HCT116 (cell line): ENCODE results near the gene SORCS2.

ENCODE experiments used
- POLR2A ChIP-seq: IDR thresholded peaks from 2 replicates; pipeline ENCODE4 v1.7.0; 2011; ENCODE audit warnings: borderline replicate concordance; ENCODE audit not compliant: insufficient read depth, insufficient read length; ENCODE audit errors: extremely low read depth
- YY1 ChIP-seq: IDR thresholded peaks from 2 replicates; pipeline ENCODE4 v1.6.1; 2011; ENCODE audit warnings: low read length, low read depth, moderate library complexity, mild to moderate bottlenecking; ENCODE audit not compliant: insufficient replicate concordance; ENCODE audit errors: extremely low read depth
- TF ChIP-seq, protein P1 (sequence below), 3 experiments: fragments of 200-600 bp in 1 of 3; sonication (generic) in 1 of 3; IDR thresholded peaks in 2 of 3; conservative IDR thresholded peaks in 1 of 3; 2 replicates each; pipeline ENCODE4 v1.5.1; 2012 to 2017; ENCODE audit warnings: low read depth in 2 of 3, low read length in 2 of 3, antibody characterized with exemption in 1 of 3, borderline replicate concordance in 1 of 3, control low read depth in 1 of 3, mild to moderate bottlenecking in 1 of 3, mixed read lengths in 1 of 3, mixed run types in 1 of 3, moderate library complexity in 1 of 3; ENCODE audit not compliant: insufficient read depth in 1 of 3

DNA sequence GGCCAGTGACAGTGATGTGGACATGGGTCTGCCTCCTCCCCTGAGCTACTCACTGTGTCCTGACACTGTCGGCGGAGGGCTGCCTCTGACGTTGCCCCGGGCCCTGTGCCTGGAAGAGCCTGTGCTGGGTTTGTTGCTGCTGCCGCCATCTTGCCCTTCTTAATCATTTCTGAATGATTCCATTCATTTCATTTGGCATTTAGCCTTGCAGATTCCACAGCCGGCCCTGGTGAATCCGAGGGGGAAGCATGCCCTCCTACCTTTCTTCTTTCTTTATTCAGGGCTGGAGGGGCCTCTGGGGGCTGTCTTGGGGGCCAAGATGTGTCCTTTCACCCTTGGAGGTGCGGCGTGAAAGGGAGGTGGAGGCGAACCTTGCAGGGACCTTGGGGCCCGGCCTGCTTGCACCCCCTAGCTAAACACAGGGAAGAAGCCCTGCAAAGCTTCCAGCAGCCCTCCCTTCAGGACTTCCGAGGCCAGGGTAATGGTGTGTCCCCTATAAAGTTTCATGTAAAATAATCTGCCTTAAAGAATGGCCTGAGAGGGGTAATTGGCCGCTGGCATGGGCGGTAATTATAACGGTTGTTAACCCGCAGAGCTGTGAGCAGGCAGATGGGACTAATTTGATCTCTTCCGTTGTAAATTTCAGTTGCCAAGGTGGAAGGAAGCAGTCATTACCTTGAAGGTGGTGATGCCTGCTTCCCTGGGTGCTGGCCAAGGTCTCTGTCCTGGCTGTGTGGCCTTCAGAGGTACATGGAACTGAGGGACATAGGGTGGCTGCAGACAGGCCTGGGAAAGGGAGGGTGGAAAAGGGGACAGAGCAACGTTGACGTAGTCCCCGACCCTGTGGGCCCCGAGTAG is 150.1 kb downstream of the SORCS2 start:
- TF ChIP-seq POLR2A: no peak
- TF ChIP-seq, protein P1, sequence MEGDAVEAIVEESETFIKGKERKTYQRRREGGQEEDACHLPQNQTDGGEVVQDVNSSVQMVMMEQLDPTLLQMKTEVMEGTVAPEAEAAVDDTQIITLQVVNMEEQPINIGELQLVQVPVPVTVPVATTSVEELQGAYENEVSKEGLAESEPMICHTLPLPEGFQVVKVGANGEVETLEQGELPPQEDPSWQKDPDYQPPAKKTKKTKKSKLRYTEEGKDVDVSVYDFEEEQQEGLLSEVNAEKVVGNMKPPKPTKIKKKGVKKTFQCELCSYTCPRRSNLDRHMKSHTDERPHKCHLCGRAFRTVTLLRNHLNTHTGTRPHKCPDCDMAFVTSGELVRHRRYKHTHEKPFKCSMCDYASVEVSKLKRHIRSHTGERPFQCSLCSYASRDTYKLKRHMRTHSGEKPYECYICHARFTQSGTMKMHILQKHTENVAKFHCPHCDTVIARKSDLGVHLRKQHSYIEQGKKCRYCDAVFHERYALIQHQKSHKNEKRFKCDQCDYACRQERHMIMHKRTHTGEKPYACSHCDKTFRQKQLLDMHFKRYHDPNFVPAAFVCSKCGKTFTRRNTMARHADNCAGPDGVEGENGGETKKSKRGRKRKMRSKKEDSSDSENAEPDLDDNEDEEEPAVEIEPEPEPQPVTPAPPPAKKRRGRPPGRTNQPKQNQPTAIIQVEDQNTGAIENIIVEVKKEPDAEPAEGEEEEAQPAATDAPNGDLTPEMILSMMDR (IDR thresholded peaks at IDR 0.05 in 2 of 3, conservative IDR thresholded peaks at IDR 0.05 in 1 of 3; ENCODE audit: borderline replicate concordance in 1 of 3, insufficient read depth in 1 of 3, low read depth in 2 of 3, low read length in 2 of 3): no peak
- TF ChIP-seq YY1: no peak
